Prostate gland (tissue), 2 donors: ENCODE results near the gene UBE2C. TPM values are rescaled to one million over a fixed set of nuclear protein-coding genes. Genes with fewer than 3 reads are reported as not detected.

ENCODE experiments used
- DNase-seq: peaks from one replicate; pipeline ENCODE4 v3.0.0-alpha.2; 2019; ENCODE audit warnings: low spot score
- H3K27ac ChIP-seq, 2 donors: fragments of 200-600 bp; sonication (generic); 2 replicates each; pipeline ENCODE4 v1.5.1; 2017 to 2019
- H3K27me3 ChIP-seq: fragments of 200-600 bp; sonication (generic); replicated peaks from 2 replicates; pipeline ENCODE4 v1.5.1; 2019; ENCODE audit not compliant: insufficient read depth
- H3K36me3 ChIP-seq, 2 donors: fragments of 200-600 bp; sonication (generic); 1 replicate in 1 of 2; 2 replicates in 1 of 2; pipeline versions ENCODE4 v1.5.1 to v1.8.1; 2017 to 2019
- H3K4me1 ChIP-seq: fragments of 200-600 bp; sonication (generic); replicated peaks from 2 replicates; pipeline ENCODE4 v1.5.1; 2019
- H3K4me3 ChIP-seq, 2 donors: fragments of 200-600 bp; sonication (generic); 2 replicates each; pipeline ENCODE4 v1.5.1; 2017 to 2019
- H3K9me3 ChIP-seq: fragments of 200-600 bp; sonication (generic); 2 replicates; pipeline ENCODE4 v1.5.1; 2017
- POLR2A ChIP-seq: fragments of 450-650 bp; IDR thresholded peaks from one replicate; pipeline ENCODE4 v1.6.1; 2016; ENCODE audit warnings: antibody characterized with exemption, mild to moderate bottlenecking
- POLR2AphosphoS5 ChIP-seq: sonication (generic); formaldehyde crosslinking; IDR thresholded peaks from one replicate; pipeline ENCODE4 v1.6.1; 2017; ENCODE audit warnings: antibody characterized with exemption
- WGBS: methylation state at CpG from one replicate; pipeline ENCODE4 v1.1.5; 2018; 5-methylcytosine and 5-hydroxymethylcytosine counted together
- intact Hi-C: fragments of 100-400 bp; cut with DNase I; formaldehyde crosslinking; loops from one replicate; pipeline ENCODE4 v1.14.2; 2022
- total RNA-seq, 2 donors: library from RNA; depleted of rRNA; stranded (reverse); fragments of >200 nt; gene quantifications; one replicate each; pipeline ENCODE4 v1.1.0, GENCODE V29; 2016
- TF ChIP-seq, protein P1 (sequence below), 4 experiments: fragments of 200-600 bp in 2 of 4; fragments of 450-650 bp in 2 of 4; sonication (generic) in 2 of 4; IDR thresholded peaks; 1 replicate in 3 of 4; 2 replicates in 1 of 4; pipeline ENCODE4 v1.5.1; 2016 to 2019; ENCODE audit warnings: antibody characterized with exemption in 4 of 4, mild to moderate bottlenecking in 2 of 4, moderate library complexity in 2 of 4

The UBE2C gene
- total RNA-seq, 2 donors from 2014 or later = 2.2 to 10.9 TPM

DNA sequence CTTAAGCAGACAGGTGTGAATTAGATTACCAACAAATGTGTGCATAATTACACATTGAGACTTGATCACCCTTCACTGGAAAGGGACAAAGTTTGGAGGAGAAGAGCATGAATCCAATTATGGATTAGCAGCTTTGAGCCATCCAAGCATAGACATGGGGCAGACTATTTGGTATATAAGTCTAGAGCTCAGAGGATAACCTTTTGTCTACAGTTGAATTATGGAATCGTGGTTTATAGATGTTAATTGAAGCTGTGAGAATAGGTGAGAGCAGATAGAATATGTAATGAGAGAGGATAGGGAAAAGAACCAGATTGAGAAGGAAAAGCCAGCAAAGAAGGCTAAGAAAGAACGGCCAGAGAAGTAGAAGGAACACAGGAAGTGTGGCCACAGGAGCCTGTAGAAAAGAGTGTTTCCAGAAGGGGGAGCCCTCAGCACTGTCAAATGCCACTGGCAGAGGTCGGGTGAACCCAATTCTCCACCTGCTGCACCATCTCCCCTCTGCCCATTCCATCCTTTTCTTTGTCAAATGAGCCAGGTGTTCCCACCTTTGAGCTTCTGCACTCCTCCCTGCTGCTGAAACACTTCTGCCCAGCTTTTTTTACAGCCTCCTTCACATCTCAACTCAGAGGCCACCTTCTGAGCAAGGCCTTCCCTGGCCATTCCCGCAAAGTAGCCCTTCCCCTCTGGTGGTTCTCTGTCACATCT lies 13.4 kb upstream of the UBE2C start:
- intact Hi-C loops = no loop called here
- TF ChIP-seq, protein P1, sequence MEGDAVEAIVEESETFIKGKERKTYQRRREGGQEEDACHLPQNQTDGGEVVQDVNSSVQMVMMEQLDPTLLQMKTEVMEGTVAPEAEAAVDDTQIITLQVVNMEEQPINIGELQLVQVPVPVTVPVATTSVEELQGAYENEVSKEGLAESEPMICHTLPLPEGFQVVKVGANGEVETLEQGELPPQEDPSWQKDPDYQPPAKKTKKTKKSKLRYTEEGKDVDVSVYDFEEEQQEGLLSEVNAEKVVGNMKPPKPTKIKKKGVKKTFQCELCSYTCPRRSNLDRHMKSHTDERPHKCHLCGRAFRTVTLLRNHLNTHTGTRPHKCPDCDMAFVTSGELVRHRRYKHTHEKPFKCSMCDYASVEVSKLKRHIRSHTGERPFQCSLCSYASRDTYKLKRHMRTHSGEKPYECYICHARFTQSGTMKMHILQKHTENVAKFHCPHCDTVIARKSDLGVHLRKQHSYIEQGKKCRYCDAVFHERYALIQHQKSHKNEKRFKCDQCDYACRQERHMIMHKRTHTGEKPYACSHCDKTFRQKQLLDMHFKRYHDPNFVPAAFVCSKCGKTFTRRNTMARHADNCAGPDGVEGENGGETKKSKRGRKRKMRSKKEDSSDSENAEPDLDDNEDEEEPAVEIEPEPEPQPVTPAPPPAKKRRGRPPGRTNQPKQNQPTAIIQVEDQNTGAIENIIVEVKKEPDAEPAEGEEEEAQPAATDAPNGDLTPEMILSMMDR (IDR thresholded peaks at IDR 0.05) = peak in 3 of 4 experiments; percentile 32 to 56 (median 54)
- no peak for TF ChIP-seq POLR2A
- H3K9me3 ChIP-seq = no peaks in the 10 kb centered on the region
- no peak overlapping the region for H3K4me3 ChIP-seq
- no peak for DNase-seq
- peaks cover 0 to 15% of the 10 kb centered on the region in 2 donors for H3K36me3 ChIP-seq
- H3K4me1 ChIP-seq = no peaks in the 10 kb centered on the region
- H3K27ac ChIP-seq = no peak overlapping the region
- WGBS = 32% methylated on average over 4 of the region's 4 CpGs
- H3K27me3 ChIP-seq = no peaks in the 10 kb centered on the region

DNA sequence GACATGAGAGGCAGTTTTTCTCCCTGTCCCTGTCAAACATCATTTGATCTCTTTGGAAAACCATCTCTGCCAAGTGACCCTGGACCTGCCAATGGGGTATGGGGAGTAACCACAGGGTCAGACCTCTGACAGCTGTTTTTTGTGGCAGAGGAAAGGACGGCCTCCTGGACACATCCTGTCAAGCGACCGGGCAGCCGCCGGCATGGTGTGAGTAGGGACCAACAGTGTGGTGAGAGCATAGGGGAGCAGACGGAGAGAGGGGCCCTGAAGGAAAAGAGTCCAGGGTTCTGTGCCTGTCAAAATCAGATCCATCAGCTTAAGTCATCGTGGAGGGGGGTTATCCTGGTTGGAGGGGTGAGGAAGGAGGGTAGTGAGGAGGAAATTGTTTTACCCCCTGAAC lies 10.6 kb upstream of the UBE2C start:
- 93% methylated on average over 7 of the region's 7 CpGs for WGBS
- Histone ChIP-seq H3K36me3 (peaks cover 0 to 12% of the 10 kb centered on the region in 2 donors), H3K27me3 (no peaks in the 10 kb centered on the region)

DNA sequence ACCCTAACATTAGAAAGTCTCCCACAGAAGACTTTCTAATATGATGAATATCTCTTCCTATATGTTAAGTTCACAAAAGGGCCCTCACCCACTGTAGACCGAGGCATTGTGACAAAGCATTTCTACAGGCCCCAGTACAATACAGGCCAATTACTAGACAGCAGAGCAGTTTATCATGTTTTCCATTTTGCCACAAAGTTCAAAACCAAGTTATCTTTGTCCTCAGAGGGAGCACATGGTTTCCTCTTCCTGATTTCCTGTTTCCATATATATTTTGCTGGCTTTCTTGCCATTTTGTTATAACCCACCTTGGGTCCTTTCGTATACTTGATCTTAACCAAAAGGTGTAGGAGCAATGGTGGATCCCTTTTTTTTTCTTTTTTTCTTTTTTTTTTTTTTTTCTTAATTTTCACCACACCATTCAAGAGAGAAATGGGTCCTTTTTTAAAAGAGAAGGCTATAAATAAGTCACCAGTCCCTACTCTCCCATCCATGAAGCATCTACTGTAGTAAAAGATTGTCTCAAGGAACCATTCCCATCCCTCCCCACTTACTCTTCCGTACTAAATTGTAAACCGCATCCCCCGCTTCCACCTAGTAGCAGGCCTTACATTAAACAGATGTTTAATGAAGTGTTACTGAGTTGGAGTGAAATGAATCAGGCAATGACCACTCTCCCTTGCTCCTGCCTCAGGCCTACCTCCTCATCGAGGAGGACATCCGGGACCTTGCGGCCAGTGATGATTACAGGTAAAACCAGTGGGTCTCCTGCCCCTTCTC lies 2.1 kb upstream of the UBE2C start:
- WGBS = 88% methylated on average over 8 of the region's 8 CpGs

More for the DNA sequence above, 10.6 kb upstream of the UBE2C start:
- no peak for DNase-seq
- Histone ChIP-seq H3K27ac (no peak overlapping the region), H3K4me3 (no peak overlapping the region), H3K9me3 (no peaks in the 10 kb centered on the region), H3K4me1 (no peaks in the 10 kb centered on the region)
- no peak for TF ChIP-seq POLR2A
- no peak for TF ChIP-seq POLR2AphosphoS5
- TF ChIP-seq, protein P1 (IDR thresholded peaks at IDR 0.05) = no peak
- intact Hi-C loops = no loop called here

DNA sequence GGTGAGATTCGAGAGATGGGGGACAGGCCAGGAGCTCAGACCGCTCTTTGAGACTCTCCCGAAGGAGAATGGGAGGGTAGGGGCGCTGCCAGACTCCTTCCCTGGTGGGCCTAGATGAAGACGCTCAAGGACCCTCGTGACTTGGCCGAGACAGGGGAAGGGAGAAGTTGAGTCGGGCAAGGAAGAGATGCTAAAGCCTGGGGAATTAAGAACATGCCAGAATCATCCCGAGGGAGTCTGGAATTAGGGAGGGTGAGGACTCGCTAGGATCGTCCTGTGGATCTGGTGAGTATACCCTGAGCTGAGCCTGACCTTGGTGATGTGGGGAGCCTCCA lies 529 bp downstream of the UBE2C start:
- intact Hi-C loops = no loop called here
- TF ChIP-seq POLR2AphosphoS5 (no peak), POLR2A (no peak)
- TF ChIP-seq, protein P1 (IDR thresholded peaks at IDR 0.05) = no peak
- Histone ChIP-seq H3K9me3 (no peaks in the 10 kb centered on the region), H3K4me1 (peaks cover 4% of the 10 kb centered on the region), H3K27me3 (no peaks in the 10 kb centered on the region), H3K4me3 (peak overlapping the region; percentile 28 to 45), H3K27ac (no peak overlapping the region), H3K36me3 (no peaks in the 10 kb centered on the region)
- 5% methylated on average over 11 of the region's 11 CpGs for WGBS
- no peak for DNase-seq

More for the DNA sequence above, 2.1 kb upstream of the UBE2C start:
- intact Hi-C loops = no loop called here
- H3K36me3 ChIP-seq = peaks cover 0 to 5% of the 10 kb centered on the region in 2 donors
- peaks cover 4% of the 10 kb centered on the region for H3K4me1 ChIP-seq
- TF ChIP-seq POLR2A = no peak
- TF ChIP-seq, protein P1 (IDR thresholded peaks at IDR 0.05) = no peak
- no peak for TF ChIP-seq POLR2AphosphoS5
- no peak overlapping the region for H3K4me3 ChIP-seq
- no peak for DNase-seq
- no peaks in the 10 kb centered on the region for H3K9me3 ChIP-seq
- H3K27ac ChIP-seq = no peak overlapping the region
- H3K27me3 ChIP-seq = no peaks in the 10 kb centered on the region
